Suprapubic skin (tissue), 4 donors: ENCODE measurements around the gene PPP1R11. TPM values are rescaled to one million over a fixed set of nuclear protein-coding genes. Genes with fewer than 3 reads are reported as not detected.

Experiments
- DNase-seq, 2 donors: peaks; one replicate each; pipeline ENCODE4 v3.0.0-alpha.2; 2019; ENCODE audit warnings: low spot score in 2 of 2
- H3K27ac ChIP-seq: fragments of 200-600 bp; sonication (generic); one replicate; pipeline ENCODE4 v1.5.1; 2019
- H3K27me3 ChIP-seq: fragments of 200-600 bp; sonication (generic); one replicate; pipeline ENCODE4 v1.5.1; 2019
- H3K36me3 ChIP-seq: fragments of 200-600 bp; sonication (generic); one replicate; pipeline ENCODE4 v1.5.1; 2019
- H3K4me1 ChIP-seq: fragments of 200-600 bp; sonication (generic); one replicate; pipeline ENCODE4 v1.5.1; 2019
- H3K4me3 ChIP-seq: fragments of 200-600 bp; sonication (generic); one replicate; pipeline ENCODE4 v1.5.1; 2019; ENCODE audit warnings: mild to moderate bottlenecking
- H3K9me3 ChIP-seq: fragments of 200-600 bp; sonication (generic); one replicate; pipeline ENCODE4 v1.5.1; 2019
- CTCF ChIP-seq, 2 donors: fragments of 200-600 bp in 1 of 2; fragments of 450-650 bp in 1 of 2; sonication (generic) in 1 of 2; IDR thresholded peaks; one replicate each; pipeline ENCODE4 v1.5.1; 2016 to 2019; ENCODE audit warnings: antibody characterized with exemption in 2 of 2, mild to moderate bottlenecking in 1 of 2, moderate library complexity in 1 of 2
- EP300 ChIP-seq: sonication (generic); formaldehyde crosslinking; IDR thresholded peaks from one replicate; pipeline ENCODE4 v1.6.1; 2017; ENCODE audit warnings: antibody characterized with exemption
- POLR2A ChIP-seq, 2 donors: fragments of 450-650 bp; IDR thresholded peaks; one replicate each; pipeline ENCODE4 v1.6.1; 2017; ENCODE audit warnings: antibody characterized with exemption in 2 of 2, mild to moderate bottlenecking in 2 of 2, moderate library complexity in 2 of 2
- POLR2AphosphoS5 ChIP-seq, 3 donors: sonication (generic); formaldehyde crosslinking; IDR thresholded peaks; one replicate each; pipeline ENCODE4 v1.6.1; 2017; ENCODE audit warnings: antibody characterized with exemption in 3 of 3
- whole genome bisulfite sequencing: methylation state at CpG from one replicate; pipeline ENCODE4 v1.1.5; 2018; 5-methylcytosine and 5-hydroxymethylcytosine counted together
- total RNA-seq, 4 donors: library from RNA; depleted of rRNA; stranded (reverse); fragments of >200 nt; gene quantifications; one replicate each; pipeline ENCODE4 v1.1.0, GENCODE V29; 2016

The PPP1R11 gene
- total RNA-seq, 4 donors from 2014 or later = 35.2 to 54.4 (median 44.2) TPM

GRCh38 chr6:30041821-30042220 is 25.2 kb upstream of the PPP1R11 start:
- Histone ChIP-seq H3K36me3 (no peaks in the 10 kb centered on the region), H3K9me3 (no peaks in the 10 kb centered on the region), H3K4me1 (no peaks in the 10 kb centered on the region), H3K4me3 (no peak overlapping the region), H3K27me3 (no peaks in the 10 kb centered on the region), H3K27ac (no peak overlapping the region)
- 74% methylated on average over 4 of the region's 4 CpGs for WGBS
- TF ChIP-seq POLR2AphosphoS5 (IDR thresholded peaks at IDR 0.05) (no peak), CTCF (IDR thresholded peaks at IDR 0.05) (no peak), EP300 (no peak), POLR2A (IDR thresholded peaks at IDR 0.05) (no peak)
- DNase-seq = no peak

GRCh38 chr6:30042476-30042875 is 24.5 kb upstream of the PPP1R11 start:
- TF ChIP-seq EP300 (no peak), POLR2AphosphoS5 (IDR thresholded peaks at IDR 0.05) (no peak), POLR2A (IDR thresholded peaks at IDR 0.05) (no peak), CTCF (IDR thresholded peaks at IDR 0.05) (no peak)
- Histone ChIP-seq H3K36me3 (no peaks in the 10 kb centered on the region), H3K4me1 (no peaks in the 10 kb centered on the region), H3K27me3 (no peaks in the 10 kb centered on the region), H3K27ac (no peak overlapping the region), H3K9me3 (no peaks in the 10 kb centered on the region), H3K4me3 (no peak overlapping the region)
- WGBS = 100% methylated on average over 1 of the region's 1 CpG
- no peak for DNase-seq

GRCh38 chr6:30042914-30043313 is 24.1 kb upstream of the PPP1R11 start:
- H3K36me3 ChIP-seq = no peaks in the 10 kb centered on the region
- WGBS = 35% methylated on average over 1 of the region's 1 CpG
- H3K9me3 ChIP-seq = no peaks in the 10 kb centered on the region
- no peak overlapping the region for H3K27ac ChIP-seq
- no peak for DNase-seq
- no peak for TF ChIP-seq POLR2AphosphoS5 (IDR thresholded peaks at IDR 0.05)
- no peak for TF ChIP-seq CTCF (IDR thresholded peaks at IDR 0.05)
- no peak overlapping the region for H3K4me3 ChIP-seq
- no peaks in the 10 kb centered on the region for H3K27me3 ChIP-seq
- H3K4me1 ChIP-seq = no peaks in the 10 kb centered on the region

GRCh38 chr6:30043744-30044143 is 23.3 kb upstream of the PPP1R11 start:
- no peak for DNase-seq
- WGBS = 98% methylated on average over 2 of the region's 2 CpGs
- Histone ChIP-seq H3K36me3 (no peaks in the 10 kb centered on the region), H3K27me3 (no peaks in the 10 kb centered on the region), H3K27ac (no peak overlapping the region), H3K4me1 (no peaks in the 10 kb centered on the region), H3K9me3 (no peaks in the 10 kb centered on the region), H3K4me3 (no peak overlapping the region)
- no peak for TF ChIP-seq POLR2A (IDR thresholded peaks at IDR 0.05)
- no peak for TF ChIP-seq EP300
- no peak for TF ChIP-seq CTCF (IDR thresholded peaks at IDR 0.05)
- no peak for TF ChIP-seq POLR2AphosphoS5 (IDR thresholded peaks at IDR 0.05)

GRCh38 chr6:30044630-30045029 is 22.4 kb upstream of the PPP1R11 start:
- no peak overlapping the region for H3K27ac ChIP-seq
- no peak for TF ChIP-seq POLR2AphosphoS5 (IDR thresholded peaks at IDR 0.05)
- no peak for TF ChIP-seq EP300
- TF ChIP-seq POLR2A (IDR thresholded peaks at IDR 0.05) = no peak
- TF ChIP-seq CTCF (IDR thresholded peaks at IDR 0.05) = no peak
- H3K36me3 ChIP-seq = no peaks in the 10 kb centered on the region
- H3K27me3 ChIP-seq = no peaks in the 10 kb centered on the region
- H3K9me3 ChIP-seq = no peaks in the 10 kb centered on the region
- H3K4me1 ChIP-seq = no peaks in the 10 kb centered on the region
- WGBS = 76% methylated on average over 2 of the region's 2 CpGs
- no peak for DNase-seq
- no peak overlapping the region for H3K4me3 ChIP-seq
